K562 (cell line): ENCODE results near the gene RFT1. TPM values are rescaled to one million over a fixed set of nuclear protein-coding genes. Genes with fewer than 3 reads are reported as not detected.

Experiments used
- ATAC-seq: fragments of 200-7000 bp; cut with Tn5 transposase; 3 replicates; pipeline ENCODE4 v1.9.1; 2020; ENCODE audit warnings: moderate library complexity
- BruUV-seq: library from RNA; stranded (reverse); fragments of 400-500 nt; replicated peaks from 2 replicates; lab custom pipeline; 2021; lab: Mats Ljungman, UMichigan
- CTCF ChIA-PET: fragments of 300-600 bp; formaldehyde crosslinking; extraction: SDS; loops from one replicate; lab custom pipeline; 2021; ENCODE audit warnings: low intra/inter-chr PET ratio; lab: Yijun Ruan, JAX
- POLR2A ChIA-PET: fragments of 300-600, 350-650 bp; sonication (Branson Sonifier 250); formaldehyde crosslinking; extraction: SDS; loops from one replicate; lab custom pipeline; 2021; ENCODE audit warnings: antibody characterized with exemption, inconsistent platforms; lab: Yijun Ruan, JAX
- DNase-seq, 4 experiments: peaks; one replicate each; pipeline versions ENCODE4 v3.0.0 to v3.0.0-alpha.2; 2011 to 2018; ENCODE audit warnings: low spot score in 3 of 4, mixed read lengths in 3 of 4; ENCODE audit errors: extremely low read depth in 1 of 4
- FAIRE-seq: peaks from 2 replicates; lab custom pipeline; 2011; peaks lifted over from hg19 to GRCh38; lab: Jason Lieb, UNC
- H2AFZ ChIP-seq: 2 replicates; pipeline ENCODE4 v1.6.0; 2011; ENCODE audit warnings: low read depth, low read length, control low read depth, inconsistent platforms
- H3K27ac ChIP-seq: fragments of 200-600 bp; 3 replicates; pipeline ENCODE4 v1.8.0; 2011; ENCODE audit warnings: low read depth, mild to moderate bottlenecking, control low read depth, inconsistent platforms, low read length, moderate library complexity, mixed read lengths; ENCODE audit errors: extremely low read depth
- H3K27me3 ChIP-seq, 2 experiments: fragments of 300-600 bp in 1 of 2; 2 replicates in 1 of 2; 3 replicates in 1 of 2; pipeline versions ENCODE4 v1.6.0 to v1.8.0; 2011; ENCODE audit warnings: inconsistent platforms in 2 of 2, low read length in 2 of 2, mild to moderate bottlenecking in 1 of 2, mixed read lengths in 1 of 2, moderate library complexity in 1 of 2; ENCODE audit not compliant: control insufficient read depth in 2 of 2, insufficient read depth in 2 of 2
- H3K36me3 ChIP-seq: fragments of 300-600 bp; 3 replicates; pipeline ENCODE4 v1.8.0; 2011; ENCODE audit warnings: mild to moderate bottlenecking, low read length, inconsistent platforms; ENCODE audit not compliant: control insufficient read depth, insufficient read depth
- H3K4me1 ChIP-seq, 2 experiments: fragments of 200-600 bp in 1 of 2; replicated peaks in 1 of 2; 2 replicates in 1 of 2; 3 replicates in 1 of 2; pipeline versions ENCODE4 v1.5.1 to v1.8.0; 2011; ENCODE audit warnings: inconsistent platforms in 2 of 2, low read length in 2 of 2, mild to moderate bottlenecking in 1 of 2, mixed read lengths in 1 of 2, moderate library complexity in 1 of 2; ENCODE audit not compliant: control insufficient read depth in 2 of 2, insufficient read depth in 2 of 2
- H3K4me2 ChIP-seq: 2 replicates; pipeline ENCODE4 v1.6.1; 2011; ENCODE audit warnings: low read length, control low read depth, inconsistent platforms, mixed read lengths; ENCODE audit not compliant: insufficient read depth
- H3K4me3 ChIP-seq: fragments of 200-600 bp; sonication (generic), shearing (Covaris generic); 2 replicates; pipeline ENCODE4 v1.5.1; 2016; ENCODE audit warnings: control low read depth, inconsistent platforms
- H3K79me2 ChIP-seq: fragments of 200-600 bp; 3 replicates; pipeline ENCODE4 v1.8.0; 2011; ENCODE audit warnings: low read length, inconsistent platforms; ENCODE audit not compliant: control insufficient read depth, insufficient read depth
- H3K9ac ChIP-seq, 2 experiments: 2 replicates each; pipeline versions ENCODE4 v1.6.0 to v1.6.1; 2011; ENCODE audit warnings: low read depth in 2 of 2, low read length in 2 of 2, control low read depth in 1 of 2, inconsistent platforms in 1 of 2, mild to moderate bottlenecking in 1 of 2, mixed read lengths in 1 of 2; ENCODE audit not compliant: insufficient read depth in 1 of 2
- H3K9me1 ChIP-seq: one replicate; pipeline ENCODE4 v1.6.0; 2011; ENCODE audit warnings: inconsistent platforms, mild to moderate bottlenecking, low read length, moderate library complexity; ENCODE audit not compliant: control insufficient read depth, insufficient read depth
- H3K9me3 ChIP-seq: replicated peaks from 2 replicates; pipeline ENCODE4 v1.5.1; 2011; ENCODE audit warnings: low read depth, low read length, inconsistent platforms; ENCODE audit not compliant: control insufficient read depth, insufficient read depth
- H4K20me1 ChIP-seq: replicated peaks from 2 replicates; pipeline ENCODE4 v1.6.1; 2011; ENCODE audit warnings: low read length, inconsistent platforms, mixed read lengths; ENCODE audit not compliant: control insufficient read depth, insufficient read depth
- ARID3B ChIP-seq: fragments of 250-450 bp; sonication (Bioruptor Pico); IDR thresholded peaks from 2 replicates; pipeline ENCODE4 v1.4.0; 2020; ENCODE audit warnings: borderline replicate concordance
- BRF2 ChIP-seq: IDR thresholded peaks from 3 replicates; pipeline ENCODE4 v1.6.1; 2011; ENCODE audit warnings: borderline replicate concordance, mild to moderate bottlenecking; ENCODE audit not compliant: insufficient read length, insufficient read depth
- E2F5 ChIP-seq: sonication (generic); formaldehyde crosslinking; IDR thresholded peaks from 2 replicates; pipeline ENCODE4 v1.8.0; 2022; ENCODE audit warnings: mild to moderate bottlenecking, missing genetic modification reagents
- EHMT2 ChIP-seq: fragments of 450-650 bp; IDR thresholded peaks from 2 replicates; pipeline ENCODE4 v1.6.1; 2018; ENCODE audit warnings: antibody characterized with exemption
- FOXA1 ChIP-seq: fragments of 450-650 bp; IDR thresholded peaks from 2 replicates; pipeline ENCODE4 v1.6.1; 2016; ENCODE audit warnings: mild to moderate bottlenecking, borderline replicate concordance
- MAFK ChIP-seq: IDR thresholded peaks from 2 replicates; pipeline ENCODE4 v1.6.1; 2011; ENCODE audit warnings: low read length, improper control_type of control experiment
- MTF1 ChIP-seq: fragments of 250-450 bp; sonication (Bioruptor Pico); IDR thresholded peaks from 2 replicates; pipeline ENCODE4 v1.9.0; 2021; ENCODE audit warnings: moderate library complexity, mild to moderate bottlenecking, inconsistent platforms, borderline replicate concordance
- NELFE ChIP-seq: IDR thresholded peaks from 2 replicates; pipeline ENCODE4 v1.6.1; 2011; ENCODE audit warnings: mild to moderate bottlenecking; ENCODE audit not compliant: insufficient read depth, insufficient read length
- PTRF ChIP-seq: fragments of 450-650 bp; IDR thresholded peaks from 2 replicates; pipeline ENCODE4 v1.6.1; 2016; ENCODE audit warnings: mild to moderate bottlenecking, missing genetic modification characterization, missing compliant biosample characterization
- RB1 ChIP-seq: fragments of 450-650 bp; IDR thresholded peaks from 2 replicates; pipeline ENCODE4 v1.6.1; 2017; ENCODE audit warnings: low read depth, mild to moderate bottlenecking
- SIRT6 ChIP-seq: IDR thresholded peaks from one replicate; pipeline ENCODE4 v1.6.1; 2012; ENCODE audit warnings: low read depth, mild to moderate bottlenecking, control low read depth, inconsistent platforms, low read length, moderate library complexity
- TCF3 ChIP-seq: sonication (generic); formaldehyde crosslinking; IDR thresholded peaks from 2 replicates; pipeline ENCODE4 v1.4.0; 2020; ENCODE audit warnings: mild to moderate bottlenecking, missing genetic modification reagents
- TCF7 ChIP-seq: sonication (generic); IDR thresholded peaks from 2 replicates; pipeline ENCODE4 v1.6.1; 2016; ENCODE audit warnings: antibody characterized with exemption, borderline replicate concordance
- TCFL5 ChIP-seq: fragments of 250-450 bp; sonication (Bioruptor Pico); conservative IDR thresholded peaks from 2 replicates; pipeline ENCODE4 v1.6.1; 2021; ENCODE audit warnings: mild to moderate bottlenecking, moderate library complexity, matching md5 sums
- ZNF699 ChIP-seq: fragments of 250-450 bp; sonication (Bioruptor Pico); IDR thresholded peaks from 2 replicates; pipeline ENCODE4 v1.8.0; 2021; ENCODE audit warnings: mild to moderate bottlenecking, moderate library complexity; ENCODE audit not compliant: insufficient replicate concordance
- ZNF766 ChIP-seq: fragments of 200-800 bp; sonication (Bioruptor generic); conservative IDR thresholded peaks from 2 replicates; pipeline ENCODE4 v1.6.1; 2016; ENCODE audit warnings: missing genetic modification characterization, missing compliant biosample characterization
- WGBS: fragments of 100-300 bp; shearing (Covaris generic); methylation state at CpG from one replicate; pipeline ENCODE4 v1.1.6; 2016; ENCODE audit warnings: low coverage, mixed read lengths; ENCODE audit not compliant: insufficient coverage; ENCODE audit errors: missing lambda C conversion rate; 5-methylcytosine and 5-hydroxymethylcytosine counted together
- in situ Hi-C: fragments of 300-500 bp; cut with MboI; formaldehyde crosslinking; loops from 4 replicates; pipeline ENCODE4 v1.15.0; 2018; ENCODE audit warnings: inconsistent platforms, mixed read lengths
- intact Hi-C: fragments of 100-400 bp; cut with micrococcal nuclease; formaldehyde crosslinking; loops from 2 replicates; pipeline ENCODE4 v1.14.2; 2022
- polyA plus RNA-seq, 8 experiments: library from polyadenylated mRNA; depleted of rRNA in 4 of 8; stranded (reverse) in 5 of 8; unstranded in 3 of 8; fragments of >200 nt; fragmentation: Nextera tagmentation in 2 of 8; fragmentation: Illumina TruSeq in 1 of 8; extraction: Ambion mirVana in 2 of 8; extraction: Trizol in 1 of 8; gene quantifications; 2 replicates each; pipeline versions ENCODE4 v1.2.1 to v1.2.3, GENCODE V29; 2011 to 2014; ENCODE audit warnings: inconsistent platforms in 1 of 8, missing spikeins in 1 of 8
- total RNA-seq, 7 experiments: library from RNA; depleted of rRNA in 6 of 7; stranded (reverse); fragments of >200 nt in 6 of 7; fragmentation: Illumina TruSeq in 2 of 7; extraction: Trizol in 2 of 7; gene quantifications; 2 replicates each; pipeline versions ENCODE4 v1.2.1 to v1.2.3, GENCODE V29; 2011 to 2021; ENCODE audit warnings: low replicate concordance in 1 of 7

The RFT1 gene
- total and polyA plus RNA-seq, 9 of the 15 experiments (the other 6 are each of a cell fraction or from before 2014, with no cell fraction given): 4.4 to 23.8 (median 8.9) TPM

- Histone ChIP-seq H3K4me1 (peaks cover 0 to 15% of the 10 kb centered on the region in 2 experiments; a peak in 3 of 5 replicates), H3K9me3 (no peaks in the 10 kb centered on the region), H3K9ac (no peak overlapping the region), H3K9me1 (no peaks in the 10 kb centered on the region), H3K27me3 (peaks cover 0 to 13% of the 10 kb centered on the region in 2 experiments; a peak in 2 of 5 replicates), H3K36me3 (no peaks in the 10 kb centered on the region), H4K20me1 (no peaks in the 10 kb centered on the region; the same call in 1 of the 2 replicates), H3K4me2 (no peak overlapping the region), H3K4me3 (no peak overlapping the region), H3K79me2 (no peaks in the 10 kb centered on the region), H2AFZ (no peak overlapping the region), H3K27ac (no peak overlapping the region)
- BruUV-seq: no TSS peak
- DNase-seq (no peak), FAIRE-seq (no peak), ATAC-seq (no peak)
- intact Hi-C loops: no loop called here
- 7% methylated on average over 2 of the region's 4 CpGs for WGBS
- CTCF ChIA-PET: no interaction called here
- POLR2A ChIA-PET: no interaction called here
- in situ Hi-C loops: no loop called here
- TF ChIP-seq RB1: no peak
- no peak for TF ChIP-seq E2F5 (CRISPR knock-in tag)
- TF ChIP-seq ARID3B (CRISPR knock-in tag): no peak
- TF ChIP-seq ZNF766 (CRISPR knock-in tag): no peak
- TF ChIP-seq NELFE: no peak
- no peak for TF ChIP-seq TCFL5 (CRISPR knock-in tag)
- TF ChIP-seq PTRF (tag): no peak
- no peak for TF ChIP-seq EHMT2
- TF ChIP-seq TCF3: no peak
- no peak for TF ChIP-seq MTF1 (CRISPR knock-in tag)
- no peak for TF ChIP-seq ZNF699 (CRISPR knock-in tag)
- TF ChIP-seq MAFK: no peak
- no peak for TF ChIP-seq FOXA1
- no peak for TF ChIP-seq BRF2
- no peak for TF ChIP-seq SIRT6
- TF ChIP-seq TCF7: no peak
Measured at GRCh38 chr3:53154881-53155285, 24.6 kb upstream of the RFT1 start.
